IMR-90 (cell line): ENCODE data around the gene MYO10. TPM values are rescaled to one million over a fixed set of nuclear protein-coding genes. Genes with fewer than 3 reads are reported as not detected.

ENCODE experiments used
- ATAC-seq: fragments of 200-7000 bp; cut with Tn5 transposase; 2 replicates; pipeline ENCODE4 v1.9.1; 2020; ENCODE audit warnings: low read depth, mild to moderate bottlenecking, moderate library complexity
- BruUV-seq: library from RNA; stranded (reverse); fragments of 400-500 nt; replicated peaks from 2 replicates; lab custom pipeline; 2021; lab: Mats Ljungman, UMichigan
- CTCF ChIA-PET: fragments of 300-600 bp; formaldehyde crosslinking; extraction: SDS; loops from one replicate; lab custom pipeline; 2021; ENCODE audit warnings: antibody characterized with exemption; lab: Yijun Ruan, JAX
- POLR2A ChIA-PET: fragments of 300-600 bp; sonication (Branson Sonifier 250); formaldehyde crosslinking; loops from one replicate; lab custom pipeline; 2022; ENCODE audit warnings: antibody characterized with exemption; ENCODE audit not compliant: unreplicated experiment; lab: Charles Lee
- DNase-seq: peaks from one replicate; pipeline ENCODE4 v3.0.0; 2013
- H2AFZ ChIP-seq: replicated peaks from 2 replicates; pipeline ENCODE3; 2013; ENCODE audit warnings: low read length, mild to moderate bottlenecking; ENCODE audit not compliant: poor library complexity
- H2AK5ac ChIP-seq: 2 replicates; pipeline ENCODE4 v1.6.1; 2013; ENCODE audit warnings: low read depth, low read length, inconsistent platforms
- H2AK9ac ChIP-seq: replicated peaks from 2 replicates; pipeline ENCODE3; 2013; ENCODE audit warnings: mild to moderate bottlenecking, low read depth, low read length, moderate library complexity; ENCODE audit not compliant: poor library complexity
- H2BK120ac ChIP-seq: 2 replicates; pipeline ENCODE4 v1.6.1; 2013; ENCODE audit warnings: low read depth, low read length, inconsistent platforms
- H2BK15ac ChIP-seq: 3 replicates; pipeline ENCODE4 v1.6.1; 2013; ENCODE audit warnings: low read depth, low read length, inconsistent platforms
- H2BK20ac ChIP-seq: 2 replicates; pipeline ENCODE4 v1.6.1; 2013; ENCODE audit warnings: low read depth, mild to moderate bottlenecking, inconsistent platforms, low read length, moderate library complexity
- H2BK5ac ChIP-seq: 2 replicates; pipeline ENCODE4 v1.6.1; 2013; ENCODE audit warnings: mild to moderate bottlenecking, low read depth, low read length, inconsistent platforms; ENCODE audit not compliant: poor library complexity, severe bottlenecking
- H3K14ac ChIP-seq: replicated peaks from 2 replicates; pipeline ENCODE4 v1.6.1; 2013; ENCODE audit warnings: low read depth, low read length, inconsistent platforms
- H3K18ac ChIP-seq: 2 replicates; pipeline ENCODE4 v1.6.1; 2013; ENCODE audit warnings: low read depth, low read length, control low read depth
- H3K23ac ChIP-seq: 2 replicates; pipeline ENCODE4 v1.6.1; 2013; ENCODE audit warnings: low read depth, low read length, inconsistent platforms
- H3K27ac ChIP-seq: 2 replicates; pipeline ENCODE4 v1.5.1; 2013; ENCODE audit warnings: mild to moderate bottlenecking, control low read depth, low read length; ENCODE audit not compliant: insufficient read depth
- H3K27me3 ChIP-seq: 2 replicates; pipeline ENCODE4 v1.6.1; 2013; ENCODE audit warnings: low read length; ENCODE audit not compliant: control insufficient read depth, insufficient read depth
- H3K36me3 ChIP-seq: 2 replicates; pipeline ENCODE4 v1.6.1; 2013; ENCODE audit warnings: low read length, mixed read lengths; ENCODE audit not compliant: control insufficient read depth, insufficient read depth
- H3K4ac ChIP-seq: 2 replicates; pipeline ENCODE4 v1.6.1; 2013; ENCODE audit warnings: low read depth, low read length, inconsistent platforms
- H3K4me1 ChIP-seq: 2 replicates; pipeline ENCODE4 v1.6.1; 2013; ENCODE audit warnings: low read length, mixed read lengths; ENCODE audit not compliant: control insufficient read depth, insufficient read depth
- H3K4me2 ChIP-seq: 2 replicates; pipeline ENCODE4 v1.6.1; 2013; ENCODE audit warnings: low read depth, mild to moderate bottlenecking, control low read depth, low read length, moderate library complexity
- H3K4me3 ChIP-seq: 2 replicates; pipeline ENCODE4 v1.5.1; 2013; ENCODE audit warnings: low read depth, mild to moderate bottlenecking, control low read depth, low read length, moderate library complexity; ENCODE audit not compliant: insufficient read depth
- H3K56ac ChIP-seq: 2 replicates; pipeline ENCODE4 v1.6.1; 2013; ENCODE audit warnings: low read length, inconsistent platforms; ENCODE audit not compliant: insufficient read depth; ENCODE audit errors: extremely low read depth
- H3K79me1 ChIP-seq, 2 experiments: 2 replicates each; pipeline ENCODE4 v1.6.1; 2013; ENCODE audit warnings: low read length in 2 of 2, inconsistent platforms in 1 of 2, low read depth in 1 of 2
- H3K9ac ChIP-seq: 2 replicates; pipeline ENCODE4 v1.6.1; 2013; ENCODE audit warnings: low read depth, low read length, control low read depth
- H3K9me1 ChIP-seq: 2 replicates; pipeline ENCODE4 v1.6.1; 2013; ENCODE audit warnings: low read length, inconsistent platforms; ENCODE audit not compliant: insufficient read depth
- H3K9me3 ChIP-seq: 2 replicates; pipeline ENCODE4 v1.6.1; 2013; ENCODE audit warnings: low read length; ENCODE audit not compliant: control insufficient read depth, insufficient read depth
- H4K20me1 ChIP-seq: 2 replicates; pipeline ENCODE4 v1.6.1; 2013; ENCODE audit warnings: low read length, inconsistent platforms; ENCODE audit not compliant: insufficient read depth
- H4K5ac ChIP-seq: 2 replicates; pipeline ENCODE4 v1.6.1; 2013; ENCODE audit warnings: mild to moderate bottlenecking, low read depth, low read length, control low read depth
- H4K8ac ChIP-seq, 2 experiments: 2 replicates each; pipeline ENCODE4 v1.6.1; 2013; ENCODE audit warnings: low read depth in 2 of 2, low read length in 2 of 2, control low read depth in 1 of 2, inconsistent platforms in 1 of 2
- H4K91ac ChIP-seq: 2 replicates; pipeline ENCODE4 v1.6.1; 2013; ENCODE audit warnings: low read depth, low read length, inconsistent platforms; ENCODE audit not compliant: insufficient read depth
- BHLHE40 ChIP-seq: fragments of 150-350 bp; IDR thresholded peaks from 2 replicates; pipeline ENCODE4 v1.6.1; 2016; ENCODE audit warnings: mild to moderate bottlenecking, low read depth, low read length
- CEBPB ChIP-seq: IDR thresholded peaks from 2 replicates; pipeline ENCODE4 v1.6.1; 2012; ENCODE audit warnings: low read depth, low read length, improper control_type of control experiment
- MAFK ChIP-seq: IDR thresholded peaks from 2 replicates; pipeline ENCODE4 v1.6.1; 2012; ENCODE audit warnings: low read depth, low read length, improper control_type of control experiment
- MAZ ChIP-seq: IDR thresholded peaks from 2 replicates; pipeline ENCODE4 v1.6.1; 2012; ENCODE audit warnings: low read depth, mild to moderate bottlenecking, low read length, improper control_type of control experiment, moderate library complexity, borderline replicate concordance
- MXI1 ChIP-seq: IDR thresholded peaks from 2 replicates; pipeline ENCODE4 v1.6.1; 2012; ENCODE audit warnings: low read depth, mild to moderate bottlenecking, low read length, moderate library complexity, borderline replicate concordance
- NFE2L2 ChIP-seq: fragments of 150-350 bp; IDR thresholded peaks from 2 replicates; pipeline ENCODE4 v1.6.1; 2016; ENCODE audit warnings: low read depth, mild to moderate bottlenecking, low read length
- POLR2A ChIP-seq: IDR thresholded peaks from 2 replicates; pipeline ENCODE4 v1.6.1; 2012; ENCODE audit warnings: mild to moderate bottlenecking, low read depth, low read length
- RAD21 ChIP-seq: IDR thresholded peaks from 2 replicates; pipeline ENCODE4 v1.6.1; 2012; ENCODE audit warnings: low read length, improper control_type of control experiment
- RFX5 ChIP-seq: IDR thresholded peaks from 2 replicates; pipeline ENCODE4 v1.8.0; 2012; ENCODE audit warnings: low read depth, mild to moderate bottlenecking, low read length, moderate library complexity
- WGBS, 2 experiments: methylation state at CpG; one replicate each; pipeline versions ENCODE4 v1.1.5 to v1.1.7; 2013; ENCODE audit warnings: missing lambda C conversion rate in 2 of 2; ENCODE audit not compliant: insufficient read length in 1 of 2; ENCODE audit errors: extremely low coverage in 2 of 2; 5-methylcytosine and 5-hydroxymethylcytosine counted together
- dilution Hi-C: fragments of 300-500 bp; cut with HindIII; formaldehyde crosslinking; loops from one replicate; pipeline ENCODE4 v1.14.3; 2018; ENCODE audit warnings: low sequenced_read_pairs; ENCODE audit not compliant: unreplicated experiment
- in situ Hi-C: fragments of 300-500 bp; cut with MboI; formaldehyde crosslinking; loops from 3 replicates; pipeline ENCODE4 v1.14.3; 2019; ENCODE audit warnings: low sequenced_read_pairs, inconsistent platforms, mixed read lengths
- intact Hi-C: fragments of 100-400 bp; cut with micrococcal nuclease; formaldehyde crosslinking; loops from 2 replicates; pipeline ENCODE4 v1.10.0; 2022
- polyA plus RNA-seq, 3 experiments: library from polyadenylated mRNA; depleted of rRNA; stranded (reverse); fragments of >200 nt; gene quantifications; 2 replicates each; pipeline ENCODE4 v1.2.3, GENCODE V29; 2012; ENCODE audit warnings: low replicate concordance in 1 of 3
- total RNA-seq: library from RNA; depleted of rRNA; stranded (reverse); fragments of >200 nt; gene quantifications from 2 replicates; pipeline ENCODE4 v1.2.3, GENCODE V29; 2012
- TF ChIP-seq, protein P1 (sequence below): conservative IDR thresholded peaks from 2 replicates; pipeline ENCODE4 v1.5.1; 2012; ENCODE audit warnings: mild to moderate bottlenecking, low read depth, low read length, improper control_type of control experiment
- TF ChIP-seq, protein P2 (sequence below): fragments of 150-350 bp; IDR thresholded peaks from 2 replicates; pipeline ENCODE4 v1.6.1; 2017; ENCODE audit warnings: mild to moderate bottlenecking, antibody characterized with exemption, low read length, low read depth

MYO10 gene
- total and polyA plus RNA-seq, 2 of the 4 experiments (the other 2 are of a cell fraction), result 39.9 to 115 TPM

DNA sequence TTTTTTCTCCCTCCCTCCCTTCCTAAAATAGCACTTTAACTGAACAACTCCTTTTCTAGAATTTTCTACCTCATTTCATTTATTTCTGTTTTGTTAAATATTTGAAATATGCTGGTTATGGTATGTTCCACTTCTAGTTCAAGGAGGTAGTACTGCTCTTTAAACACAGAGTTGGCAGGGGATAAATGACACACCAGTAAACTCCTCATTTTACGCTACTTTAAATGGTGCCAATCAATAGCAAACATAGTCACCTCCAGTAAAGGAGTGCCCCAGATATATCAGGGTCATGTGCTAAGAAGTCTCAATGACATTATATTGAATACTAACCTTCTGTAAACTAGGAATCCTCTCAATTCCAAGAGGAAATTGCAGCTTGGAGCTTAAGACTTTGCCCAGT, 56.9 kb downstream of the MYO10 start:
- CTCF ChIA-PET, result no interaction called here

More for the DNA sequence above, 56.9 kb downstream of the MYO10 start:
- Histone ChIP-seq H2AK5ac (no peak overlapping the region), H2AFZ (no peak overlapping the region), H3K23ac (no peak overlapping the region), H2BK20ac (no peak overlapping the region), H3K4me3 (no peak overlapping the region), H2AK9ac (no peak overlapping the region), H3K9me3 (no peaks in the 10 kb centered on the region), H4K8ac (no peak overlapping the region), H3K9me1 (peaks cover 27% of the 10 kb centered on the region), H3K4me1 (peaks cover 27% of the 10 kb centered on the region), H3K56ac (no peak overlapping the region), H4K20me1 (peaks cover 93% of the 10 kb centered on the region), H3K14ac (0 out of 2 replicates have a peak overlapping the region, but pooled peaks have one; percentile 15), H3K79me1 (peaks cover 11 to 83% of the 10 kb centered on the region in 2 experiments; a peak in 3 of 4 replicates), H2BK5ac (no peak overlapping the region), H3K27ac (no peak overlapping the region), H3K4ac (no peak overlapping the region), H3K18ac (no peak overlapping the region), H4K5ac (no peak overlapping the region), H3K4me2 (no peak overlapping the region), H3K27me3 (no peaks in the 10 kb centered on the region), H3K9ac (no peak overlapping the region), H3K36me3 (peaks cover 9% of the 10 kb centered on the region), H2BK120ac (no peak overlapping the region), H2BK15ac (no peak overlapping the region), H4K91ac (no peak overlapping the region)
- intact Hi-C loops (no loop called here), dilution Hi-C loops (no loop called here), in situ Hi-C loops (no loop called here)
- TF ChIP-seq BHLHE40, result no peak
- no peak for TF ChIP-seq RAD21
- no peak for TF ChIP-seq RFX5
- TF ChIP-seq, protein P1, sequence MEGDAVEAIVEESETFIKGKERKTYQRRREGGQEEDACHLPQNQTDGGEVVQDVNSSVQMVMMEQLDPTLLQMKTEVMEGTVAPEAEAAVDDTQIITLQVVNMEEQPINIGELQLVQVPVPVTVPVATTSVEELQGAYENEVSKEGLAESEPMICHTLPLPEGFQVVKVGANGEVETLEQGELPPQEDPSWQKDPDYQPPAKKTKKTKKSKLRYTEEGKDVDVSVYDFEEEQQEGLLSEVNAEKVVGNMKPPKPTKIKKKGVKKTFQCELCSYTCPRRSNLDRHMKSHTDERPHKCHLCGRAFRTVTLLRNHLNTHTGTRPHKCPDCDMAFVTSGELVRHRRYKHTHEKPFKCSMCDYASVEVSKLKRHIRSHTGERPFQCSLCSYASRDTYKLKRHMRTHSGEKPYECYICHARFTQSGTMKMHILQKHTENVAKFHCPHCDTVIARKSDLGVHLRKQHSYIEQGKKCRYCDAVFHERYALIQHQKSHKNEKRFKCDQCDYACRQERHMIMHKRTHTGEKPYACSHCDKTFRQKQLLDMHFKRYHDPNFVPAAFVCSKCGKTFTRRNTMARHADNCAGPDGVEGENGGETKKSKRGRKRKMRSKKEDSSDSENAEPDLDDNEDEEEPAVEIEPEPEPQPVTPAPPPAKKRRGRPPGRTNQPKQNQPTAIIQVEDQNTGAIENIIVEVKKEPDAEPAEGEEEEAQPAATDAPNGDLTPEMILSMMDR, result no peak
- TF ChIP-seq MXI1, result no peak
- TF ChIP-seq MAZ, result no peak
- TF ChIP-seq NFE2L2, result no peak
- no peak for TF ChIP-seq POLR2A
- no peak for TF ChIP-seq CEBPB
- no peak for TF ChIP-seq MAFK
- TF ChIP-seq, protein P2, sequence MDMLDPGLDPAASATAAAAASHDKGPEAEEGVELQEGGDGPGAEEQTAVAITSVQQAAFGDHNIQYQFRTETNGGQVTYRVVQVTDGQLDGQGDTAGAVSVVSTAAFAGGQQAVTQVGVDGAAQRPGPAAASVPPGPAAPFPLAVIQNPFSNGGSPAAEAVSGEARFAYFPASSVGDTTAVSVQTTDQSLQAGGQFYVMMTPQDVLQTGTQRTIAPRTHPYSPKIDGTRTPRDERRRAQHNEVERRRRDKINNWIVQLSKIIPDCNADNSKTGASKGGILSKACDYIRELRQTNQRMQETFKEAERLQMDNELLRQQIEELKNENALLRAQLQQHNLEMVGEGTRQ, result no peak
- POLR2A ChIA-PET, result no interaction called here
- DNase-seq, result no peak
- ATAC-seq, result no peak
- WGBS, 2 experiments, result no CpG with 5 or more reads among the region's 1 CpG
- no TSS peak for BruUV-seq
